ENCODE results near the gene LHFPL3.

LHFPL3 gene

DNA sequence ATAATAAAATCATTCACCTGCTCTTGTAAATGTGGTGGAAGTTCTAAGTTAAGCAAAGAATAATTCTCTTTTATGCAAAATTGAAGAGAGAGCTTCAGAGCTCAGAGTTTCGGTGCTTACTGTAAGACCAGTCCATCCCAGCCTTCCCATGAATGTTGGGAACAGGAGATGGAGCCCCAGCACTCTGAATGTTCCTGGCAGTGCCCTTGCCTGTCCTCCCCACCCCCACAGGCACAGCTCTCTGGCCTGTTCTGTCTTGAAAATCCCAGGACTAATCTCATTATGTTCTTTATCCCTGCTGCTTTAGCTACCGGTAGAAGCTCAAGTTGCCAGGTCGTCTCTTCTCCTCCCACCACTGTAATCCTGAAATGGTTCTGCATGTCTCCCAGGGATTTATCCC, 29.1 kb upstream of the LHFPL3 start:
- peak; percentile 2 for DNase-seq (ENCODE audit: low read depth)
- no peak overlapping the region for H3K4me3 ChIP-seq (ENCODE audit: low read length)
- no peak for TF ChIP-seq CTCF (conservative IDR thresholded peaks at IDR 0.05; ENCODE audit: low read depth, low read length)

DNA sequence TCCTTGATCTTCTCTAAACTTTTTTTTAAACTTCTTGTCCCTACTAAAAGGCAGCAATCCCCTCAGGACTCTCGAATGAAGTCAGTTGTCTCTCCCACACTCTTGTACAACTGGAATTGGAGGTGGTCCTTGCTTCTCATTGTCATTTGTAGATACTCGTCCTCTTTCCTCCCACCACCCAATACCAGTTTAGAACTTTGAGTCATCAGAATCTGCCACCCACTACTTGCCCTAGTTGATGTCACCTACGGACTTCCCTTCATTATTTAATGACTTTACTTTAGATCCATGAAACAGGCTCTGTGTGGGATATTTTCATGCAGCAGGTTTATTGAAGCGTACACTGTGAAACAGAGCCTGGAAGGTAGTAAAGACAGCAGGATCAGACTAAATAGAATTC, 28.6 kb upstream of the LHFPL3 start:
- DNase-seq (ENCODE audit: low read depth): no peak
- no peak overlapping the region for H3K4me3 ChIP-seq (ENCODE audit: low read length)
- TF ChIP-seq CTCF (conservative IDR thresholded peaks at IDR 0.05; ENCODE audit: low read depth, low read length): no peak

DNA sequence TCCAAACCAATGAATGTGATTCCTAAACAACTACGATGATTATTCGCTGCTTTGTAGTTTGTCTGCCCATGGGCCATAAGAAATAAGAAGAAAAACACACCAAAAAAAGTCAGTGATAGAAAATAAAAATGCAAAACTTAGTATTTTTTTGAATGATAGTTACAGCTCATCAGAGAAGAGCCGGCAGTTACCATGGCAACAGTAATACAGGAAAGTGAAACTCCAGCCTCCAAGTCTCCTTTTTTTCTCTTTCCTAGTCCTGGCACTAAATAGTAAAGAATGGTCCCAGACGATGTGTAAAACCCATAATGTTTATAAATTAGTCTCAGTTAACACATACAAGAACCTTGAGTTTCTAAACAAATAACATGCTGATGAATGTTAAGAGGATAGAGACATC, 21.6 kb upstream of the LHFPL3 start:
- TF ChIP-seq CTCF (conservative IDR thresholded peaks at IDR 0.05; ENCODE audit: low read depth, low read length): no peak
- H3K4me3 ChIP-seq (ENCODE audit: low read length): no peak overlapping the region
- DNase-seq (ENCODE audit: low read depth): no peak

DNA sequence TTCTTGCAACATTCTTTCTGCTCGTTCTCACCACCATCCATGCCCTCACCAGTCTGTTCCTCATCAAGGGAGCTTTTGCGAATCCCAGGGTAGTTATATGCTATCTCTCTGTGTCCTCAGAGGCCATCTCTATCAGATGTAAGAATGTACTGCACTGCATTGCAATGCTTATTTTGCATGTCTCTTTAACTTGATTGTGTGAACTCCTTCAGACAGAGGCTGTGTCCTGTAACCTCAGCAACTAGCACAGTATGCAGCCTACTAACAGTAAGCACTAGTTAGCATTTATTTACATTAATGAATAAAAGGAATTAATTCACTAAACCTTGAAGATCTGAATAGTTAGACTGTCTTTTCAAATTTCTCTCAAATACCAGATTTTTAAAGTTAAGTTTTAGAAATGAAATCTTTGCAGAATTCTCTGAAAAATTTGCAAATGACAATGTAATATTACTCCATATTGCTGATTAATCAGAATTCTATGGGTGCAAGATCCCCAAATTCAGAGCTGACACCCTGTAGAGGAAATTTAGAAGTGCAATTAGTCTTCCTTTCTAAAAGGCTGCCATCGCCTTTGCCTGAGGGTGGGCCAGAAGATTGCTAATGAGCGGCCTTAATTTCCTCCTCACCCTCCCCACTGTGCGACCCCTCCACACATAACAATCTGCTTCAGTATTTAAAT, 10.3 kb upstream of the LHFPL3 start:
- DNase-seq (ENCODE audit: low read depth): no peak
- TF ChIP-seq CTCF (conservative IDR thresholded peaks at IDR 0.05; ENCODE audit: low read depth, low read length): no peak
- H3K4me3 ChIP-seq (ENCODE audit: low read length): no peak overlapping the region

- DNase-seq (ENCODE audit: low read depth): no peak
- H3K4me3 ChIP-seq (ENCODE audit: low read length): no peak overlapping the region
- no peak for TF ChIP-seq CTCF (conservative IDR thresholded peaks at IDR 0.05; ENCODE audit: low read depth, low read length)
Observed at GRCh38 chr7:104327534-104327933, 869 bp upstream of the LHFPL3 start.

DNA sequence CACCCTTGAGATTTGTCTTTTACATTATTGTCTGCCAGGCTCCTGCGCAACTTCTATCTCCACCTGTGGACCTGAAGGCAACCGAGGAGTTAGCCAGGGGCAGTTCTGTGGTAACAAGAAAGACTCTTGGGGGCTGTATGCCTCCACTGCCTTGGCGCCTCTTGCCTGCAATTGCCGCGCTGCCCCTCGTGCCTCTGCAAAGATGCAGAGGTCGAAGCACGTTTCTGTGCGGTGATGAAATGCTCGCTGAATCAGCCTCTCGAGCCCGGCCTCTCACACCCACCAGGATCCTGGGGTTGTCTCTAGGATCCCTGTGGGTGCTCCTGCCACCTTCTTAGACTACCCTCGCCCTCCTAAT, 486 bp upstream of the LHFPL3 start:
- no peak for DNase-seq (ENCODE audit: low read depth)

More for the DNA sequence above, 486 bp upstream of the LHFPL3 start:
- no peak for TF ChIP-seq CTCF (conservative IDR thresholded peaks at IDR 0.05; ENCODE audit: low read depth, low read length)
- no peak overlapping the region for H3K4me3 ChIP-seq (ENCODE audit: low read length)

Measured in retinal pigment epithelial cell (primary cell).